Left lung (tissue), 10 donors: ENCODE data around the gene NIPA2. TPM values are rescaled to one million over a fixed set of nuclear protein-coding genes. Genes with fewer than 3 reads are reported as not detected.

Experiments used
- ATAC-seq: fragments of 200-7000 bp; cut with Tn5 transposase; one replicate; pipeline ENCODE4 v1.9.1; 2020; ENCODE audit warnings: moderate library complexity
- DNase-seq, 4 donors: peaks; one replicate each; pipeline ENCODE4 v3.0.0-alpha.2; 2013 to 2020
- H3K27ac ChIP-seq, 2 donors: fragments of 200-600 bp; sonication (generic) in 1 of 2; one replicate each; pipeline versions ENCODE4 v1.5.0 to v1.8.0; 2020 to 2021
- H3K27me3 ChIP-seq, 2 donors: fragments of 200-600 bp; sonication (generic) in 1 of 2; one replicate each; pipeline versions ENCODE4 v1.5.0 to v1.8.0; 2020 to 2021
- H3K36me3 ChIP-seq, 2 donors: fragments of 200-600 bp; sonication (generic) in 1 of 2; one replicate each; pipeline versions ENCODE4 v1.5.0 to v1.8.0; 2020 to 2021
- H3K4me1 ChIP-seq, 2 donors: fragments of 200-600 bp; one replicate each; pipeline ENCODE4 v1.8.0; 2021
- H3K4me3 ChIP-seq, 2 donors: fragments of 200-600 bp; sonication (generic) in 1 of 2; one replicate each; pipeline versions ENCODE4 v1.5.0 to v1.8.0; 2020 to 2021; ENCODE audit warnings: mild to moderate bottlenecking in 1 of 2
- H3K9me3 ChIP-seq, 2 donors: fragments of 200-600 bp; sonication (generic) in 1 of 2; one replicate each; pipeline versions ENCODE4 v1.5.0 to v1.8.0; 2020 to 2021
- intact Hi-C, 2 donors: fragments of 100-400 bp; cut with DNase I; formaldehyde crosslinking; loops; one replicate each; pipeline versions ENCODE4 v1.11.2 to v1.14.2; 2022
- polyA plus RNA-seq, 6 donors: library from polyadenylated mRNA; unstranded; fragments of 120-200 nt; gene quantifications; one replicate each; pipeline ENCODE4 v1.2.1, GENCODE V29; 2013; ENCODE audit not compliant: insufficient read length in 6 of 6
- total RNA-seq, 2 donors: library from RNA; stranded (reverse); fragmentation: NEBNext Ultra II Directional; extraction: Animal tissue kit (Norgen Biotek cat#: 25700); gene quantifications; one replicate each; pipeline ENCODE4 v1.2.1, GENCODE V29; 2021
- TF ChIP-seq, protein P1 (sequence below), 2 donors: fragments of 200-600 bp; sonication (generic) in 1 of 2; IDR thresholded peaks; one replicate each; pipeline versions ENCODE4 v1.5.0 to v1.8.0; 2021; ENCODE audit warnings: antibody characterized with exemption in 2 of 2
- donor health status: DM: no; HTN: yes; CAD: no.
- donor health status: DM: no; HTN: no; CAD: no.

NIPA2 gene
- total and polyA plus RNA-seq, 8 donors, result 38.3 to 69.0 (median 43.9) TPM

DNA sequence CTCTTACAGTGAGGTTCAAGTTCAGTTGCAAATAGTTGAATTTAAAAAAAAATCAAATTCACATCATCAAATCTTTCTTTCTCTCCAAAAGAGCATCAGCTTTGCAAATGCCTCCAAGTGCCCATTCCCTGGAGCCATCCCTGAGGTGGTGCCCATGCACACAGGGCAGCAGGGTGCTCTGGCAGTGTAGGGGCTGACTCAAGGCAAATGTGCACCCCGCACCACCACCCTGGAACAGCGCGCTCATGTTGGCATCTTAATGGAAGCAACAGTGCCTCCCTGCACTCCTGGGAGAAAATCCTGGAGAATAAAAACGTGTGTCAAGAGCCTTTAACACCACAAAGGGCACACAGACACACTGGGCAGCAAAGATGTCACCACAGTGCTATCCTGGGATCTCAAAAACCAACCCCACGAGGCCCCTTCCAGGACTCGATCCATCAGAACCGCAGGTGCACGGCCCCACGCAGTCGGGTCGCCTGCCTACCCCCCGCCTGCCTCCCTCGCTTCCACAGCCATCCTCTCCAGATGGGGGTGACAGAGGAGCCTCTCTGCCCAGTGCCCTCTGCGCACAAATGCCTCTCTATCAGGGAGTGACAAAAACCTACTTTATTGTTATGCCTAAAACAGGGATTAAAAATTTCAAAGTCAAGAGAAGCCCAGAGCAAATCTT, 50.8 kb downstream of the NIPA2 start:
- no peaks in the 10 kb centered on the region for H3K4me1 ChIP-seq
- no peak for ATAC-seq
- no peak overlapping the region for H3K27ac ChIP-seq
- no peaks in the 10 kb centered on the region for H3K9me3 ChIP-seq
- no peaks in the 10 kb centered on the region for H3K27me3 ChIP-seq
- TF ChIP-seq, protein P1, sequence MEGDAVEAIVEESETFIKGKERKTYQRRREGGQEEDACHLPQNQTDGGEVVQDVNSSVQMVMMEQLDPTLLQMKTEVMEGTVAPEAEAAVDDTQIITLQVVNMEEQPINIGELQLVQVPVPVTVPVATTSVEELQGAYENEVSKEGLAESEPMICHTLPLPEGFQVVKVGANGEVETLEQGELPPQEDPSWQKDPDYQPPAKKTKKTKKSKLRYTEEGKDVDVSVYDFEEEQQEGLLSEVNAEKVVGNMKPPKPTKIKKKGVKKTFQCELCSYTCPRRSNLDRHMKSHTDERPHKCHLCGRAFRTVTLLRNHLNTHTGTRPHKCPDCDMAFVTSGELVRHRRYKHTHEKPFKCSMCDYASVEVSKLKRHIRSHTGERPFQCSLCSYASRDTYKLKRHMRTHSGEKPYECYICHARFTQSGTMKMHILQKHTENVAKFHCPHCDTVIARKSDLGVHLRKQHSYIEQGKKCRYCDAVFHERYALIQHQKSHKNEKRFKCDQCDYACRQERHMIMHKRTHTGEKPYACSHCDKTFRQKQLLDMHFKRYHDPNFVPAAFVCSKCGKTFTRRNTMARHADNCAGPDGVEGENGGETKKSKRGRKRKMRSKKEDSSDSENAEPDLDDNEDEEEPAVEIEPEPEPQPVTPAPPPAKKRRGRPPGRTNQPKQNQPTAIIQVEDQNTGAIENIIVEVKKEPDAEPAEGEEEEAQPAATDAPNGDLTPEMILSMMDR (IDR thresholded peaks at IDR 0.05), result no peak
- H3K36me3 ChIP-seq, result peaks cover 0 to 71% of the 10 kb centered on the region in 2 donors
- intact Hi-C loops, result no loop called here
- no peak overlapping the region for H3K4me3 ChIP-seq
- DNase-seq, result no peak

GRCh38 chr15:22890296-22890695, 51.8 kb downstream of the NIPA2 start:
- intact Hi-C loops, result no loop called here
- H3K4me3 ChIP-seq, result no peak overlapping the region
- H3K36me3 ChIP-seq, result peaks cover 0 to 75% of the 10 kb centered on the region in 2 donors
- DNase-seq (no peak), ATAC-seq (no peak)
- no peaks in the 10 kb centered on the region for H3K9me3 ChIP-seq
- no peaks in the 10 kb centered on the region for H3K27me3 ChIP-seq
- no peaks in the 10 kb centered on the region for H3K4me1 ChIP-seq
- no peak overlapping the region for H3K27ac ChIP-seq
- TF ChIP-seq, protein P1 (IDR thresholded peaks at IDR 0.05), result no peak

DNA sequence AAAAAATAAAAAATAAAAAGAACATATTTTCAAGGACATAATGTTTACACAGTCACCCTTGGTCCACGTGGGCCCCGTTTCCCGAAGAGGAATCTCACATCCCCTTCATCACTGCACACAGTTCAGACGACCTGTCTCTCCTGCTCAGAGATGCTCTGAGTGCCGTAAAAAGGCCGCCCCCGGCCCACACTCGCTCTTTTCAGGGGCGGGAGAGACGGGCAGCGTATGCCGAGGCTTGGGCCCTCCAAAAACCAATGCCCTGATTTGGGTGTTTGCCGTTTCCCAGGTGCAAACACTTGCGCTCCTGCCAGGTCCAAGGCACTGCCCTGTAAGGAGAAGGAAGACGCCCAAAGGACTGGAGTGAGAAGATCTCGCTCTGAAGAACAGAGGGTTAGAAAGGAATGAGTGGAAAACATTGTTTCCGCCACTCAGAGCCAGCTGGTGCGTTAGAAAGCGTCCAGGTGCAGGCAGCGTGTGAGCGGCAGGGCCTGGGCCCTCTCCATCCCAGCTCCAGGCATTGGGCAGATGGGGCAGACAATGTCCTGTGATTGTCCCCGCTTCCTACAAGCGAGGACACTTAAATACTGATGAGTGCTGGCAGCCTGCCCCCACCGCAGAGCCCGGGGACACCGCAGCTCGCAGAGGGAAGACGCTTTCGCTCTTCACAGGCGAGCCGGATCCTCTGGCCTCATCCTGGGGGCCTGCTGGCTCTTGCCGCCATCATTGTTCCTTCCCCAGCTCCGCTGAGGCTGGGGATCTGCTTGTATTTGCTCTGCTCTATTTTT, 53.2 kb downstream of the NIPA2 start:
- peaks cover 0 to 86% of the 10 kb centered on the region in 2 donors for H3K36me3 ChIP-seq
- no peaks in the 10 kb centered on the region for H3K27me3 ChIP-seq
- no peaks in the 10 kb centered on the region for H3K4me1 ChIP-seq
- H3K27ac ChIP-seq, result no peak overlapping the region
- ATAC-seq, result no peak
- TF ChIP-seq, protein P1 (IDR thresholded peaks at IDR 0.05), result no peak
- intact Hi-C loops, result no loop called here
- no peak overlapping the region for H3K4me3 ChIP-seq
- H3K9me3 ChIP-seq, result no peaks in the 10 kb centered on the region
- no peak for DNase-seq

GRCh38 chr15:22892333-22892732, 53.9 kb downstream of the NIPA2 start:
- ATAC-seq, result no peak
- H3K27me3 ChIP-seq, result no peaks in the 10 kb centered on the region
- no peaks in the 10 kb centered on the region for H3K9me3 ChIP-seq
- no peaks in the 10 kb centered on the region for H3K4me1 ChIP-seq
- peaks cover 0 to 86% of the 10 kb centered on the region in 2 donors for H3K36me3 ChIP-seq
- no peak overlapping the region for H3K4me3 ChIP-seq
- DNase-seq, result no peak
- intact Hi-C loops, result no loop called here
- TF ChIP-seq, protein P1 (IDR thresholded peaks at IDR 0.05), result no peak
- no peak overlapping the region for H3K27ac ChIP-seq

DNA sequence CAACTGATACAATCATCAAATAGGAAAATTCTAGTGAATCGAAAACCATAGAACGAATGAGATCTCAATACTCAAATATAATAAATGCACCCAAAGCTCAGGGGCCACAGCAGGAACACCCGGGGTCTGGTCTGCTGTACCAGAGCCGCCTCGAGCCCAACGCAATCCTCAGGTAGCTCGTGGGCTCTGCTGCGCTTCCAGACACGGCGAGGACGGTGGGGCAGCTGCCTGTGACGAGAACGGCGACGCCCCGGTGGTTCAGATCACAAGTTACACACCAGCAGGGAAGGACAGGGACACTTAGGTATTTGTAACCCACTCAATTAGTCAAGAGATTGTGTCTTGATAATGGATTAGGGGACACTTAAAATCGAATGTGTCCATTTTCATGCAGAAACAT, 54.6 kb downstream of the NIPA2 start:
- TF ChIP-seq, protein P1 (IDR thresholded peaks at IDR 0.05), result no peak
- H3K27ac ChIP-seq, result no peak overlapping the region
- H3K27me3 ChIP-seq, result no peaks in the 10 kb centered on the region
- no peaks in the 10 kb centered on the region for H3K9me3 ChIP-seq
- H3K4me3 ChIP-seq, result no peak overlapping the region
- intact Hi-C loops, result no loop called here
- no peaks in the 10 kb centered on the region for H3K4me1 ChIP-seq
- no peak for DNase-seq
- no peak for ATAC-seq
- H3K36me3 ChIP-seq, result peaks cover 0 to 91% of the 10 kb centered on the region in 2 donors
